Activated CD4-positive, alpha-beta T cell treated with anti-CD3 and anti-CD28 coated beads, Interleukin-2, amount 10 ng/mL, durations not matched to agents 24 days and 14 days (primary cell): Measurements from ENCODE around the gene FBXO44. TPM values are rescaled to one million over a fixed set of nuclear protein-coding genes. Genes with fewer than 3 reads are reported as not detected.

Source experiments
- DNase-seq: peaks from one replicate; pipeline ENCODE4 v3.0.0; 2022
- H3K27ac Mint-ChIP-seq: one replicate; pipeline ENCODE4 v1.8.0; 2022; ENCODE audit warnings: mild to moderate bottlenecking, mixed read lengths
- H3K27me3 Mint-ChIP-seq: one replicate; pipeline ENCODE4 v1.8.0; 2022; ENCODE audit warnings: mixed read lengths
- H3K36me3 Mint-ChIP-seq: one replicate; pipeline ENCODE4 v1.8.0; 2022; ENCODE audit warnings: low read depth, mild to moderate bottlenecking, mixed read lengths
- H3K4me1 Mint-ChIP-seq: one replicate; pipeline ENCODE4 v1.8.0; 2021; ENCODE audit warnings: mixed read lengths
- H3K4me3 Mint-ChIP-seq: one replicate; pipeline ENCODE4 v1.8.0; 2022; ENCODE audit warnings: mild to moderate bottlenecking, moderate library complexity, mixed read lengths
- H3K9me3 Mint-ChIP-seq: one replicate; pipeline ENCODE4 v1.8.0; 2021; ENCODE audit warnings: mixed read lengths
- intact Hi-C: fragments of 100-400 bp; cut with micrococcal nuclease; formaldehyde crosslinking; loops from one replicate; pipeline ENCODE4 v1.15.1; 2023
- total RNA-seq: library from RNA; stranded (reverse); gene quantifications from 2 replicates; pipeline ENCODE4 v1.2.3, GENCODE V29; 2022

Gene FBXO44
- total RNA-seq, 1 donor from 2014 or later = 20.6 TPM

- intact Hi-C loops = no loop called here
- no peak overlapping the region for H3K27ac Mint-ChIP-seq
- H3K4me3 Mint-ChIP-seq = peak overlapping the region; percentile 80
- no peaks in the 10 kb centered on the region for H3K9me3 Mint-ChIP-seq
- no peak for DNase-seq
- H3K36me3 Mint-ChIP-seq = peaks cover 1% of the 10 kb centered on the region
- H3K27me3 Mint-ChIP-seq = peaks cover 58% of the 10 kb centered on the region
- peaks cover 14% of the 10 kb centered on the region for H3K4me1 Mint-ChIP-seq
Observed at GRCh38 chr1:11691928-11692711, 37.4 kb downstream of the FBXO44 start.

GRCh38 chr1:11693024-11693590 lies 38.4 kb downstream of the FBXO44 start:
- intact Hi-C loops = no loop called here
- Mint-ChIP-seq H3K27ac (no peak overlapping the region), H3K27me3 (peaks cover 53% of the 10 kb centered on the region)

GRCh38 chr1:11693917-11694316 lies 39.2 kb downstream of the FBXO44 start:
- intact Hi-C loops = no loop called here
- H3K4me1 Mint-ChIP-seq = peaks cover 17% of the 10 kb centered on the region
- peaks cover 1% of the 10 kb centered on the region for H3K36me3 Mint-ChIP-seq
- no peak overlapping the region for H3K4me3 Mint-ChIP-seq
- peaks cover 46% of the 10 kb centered on the region for H3K27me3 Mint-ChIP-seq
- no peak for DNase-seq
- no peaks in the 10 kb centered on the region for H3K9me3 Mint-ChIP-seq
- no peak overlapping the region for H3K27ac Mint-ChIP-seq

More at GRCh38 chr1:11693024-11693590, 38.4 kb downstream of the FBXO44 start:
- peak; percentile 70 for DNase-seq
- peaks cover 1% of the 10 kb centered on the region for H3K36me3 Mint-ChIP-seq
- no peaks in the 10 kb centered on the region for H3K9me3 Mint-ChIP-seq
- peak overlapping the region; percentile 30 for H3K4me3 Mint-ChIP-seq
- H3K4me1 Mint-ChIP-seq = peaks cover 17% of the 10 kb centered on the region

GRCh38 chr1:11695861-11696260 lies 41.2 kb downstream of the FBXO44 start:
- intact Hi-C loops = no loop called here
- no peak overlapping the region for H3K4me3 Mint-ChIP-seq
- H3K27me3 Mint-ChIP-seq = peaks cover 33% of the 10 kb centered on the region
- DNase-seq = no peak
- H3K4me1 Mint-ChIP-seq = peaks cover 15% of the 10 kb centered on the region
- H3K36me3 Mint-ChIP-seq = peaks cover 1% of the 10 kb centered on the region
- H3K9me3 Mint-ChIP-seq = no peaks in the 10 kb centered on the region
- H3K27ac Mint-ChIP-seq = no peak overlapping the region

- Mint-ChIP-seq H3K4me1 (peaks cover 12% of the 10 kb centered on the region), H3K27ac (no peak overlapping the region), H3K36me3 (no peaks in the 10 kb centered on the region), H3K4me3 (no peak overlapping the region), H3K27me3 (peaks cover 31% of the 10 kb centered on the region), H3K9me3 (no peaks in the 10 kb centered on the region)
- intact Hi-C loops = no loop called here
- no peak for DNase-seq
Observed at GRCh38 chr1:11697188-11697892, 42.7 kb downstream of the FBXO44 start.

GRCh38 chr1:11697893-11698210 lies 43.2 kb downstream of the FBXO44 start:
- Mint-ChIP-seq H3K36me3 (no peaks in the 10 kb centered on the region), H3K4me1 (peaks cover 9% of the 10 kb centered on the region), H3K9me3 (no peaks in the 10 kb centered on the region), H3K27me3 (peaks cover 27% of the 10 kb centered on the region), H3K4me3 (no peak overlapping the region), H3K27ac (no peak overlapping the region)
- DNase-seq = no peak
- intact Hi-C loops = no loop called here

- Mint-ChIP-seq H3K4me3 (no peak overlapping the region), H3K27me3 (peaks cover 14% of the 10 kb centered on the region)
Observed at GRCh38 chr1:11700601-11701467, 46.2 kb downstream of the FBXO44 start.

GRCh38 chr1:11701551-11701961 lies 46.9 kb downstream of the FBXO44 start:
- Mint-ChIP-seq H3K9me3 (no peaks in the 10 kb centered on the region), H3K27ac (no peak overlapping the region), H3K4me1 (peaks cover 3% of the 10 kb centered on the region), H3K27me3 (peaks cover 13% of the 10 kb centered on the region), H3K4me3 (no peak overlapping the region), H3K36me3 (no peaks in the 10 kb centered on the region)
- no peak for DNase-seq
- intact Hi-C loops = no loop called here

More at GRCh38 chr1:11700601-11701467, 46.2 kb downstream of the FBXO44 start:
- DNase-seq = no peak
- intact Hi-C loops = no loop called here
- Mint-ChIP-seq H3K27ac (no peak overlapping the region), H3K36me3 (no peaks in the 10 kb centered on the region), H3K4me1 (peaks cover 3% of the 10 kb centered on the region), H3K9me3 (no peaks in the 10 kb centered on the region)

GRCh38 chr1:11701981-11702803 lies 47.5 kb downstream of the FBXO44 start:
- intact Hi-C loops = no loop called here
- no peaks in the 10 kb centered on the region for H3K36me3 Mint-ChIP-seq
- no peak for DNase-seq
- no peak overlapping the region for H3K4me3 Mint-ChIP-seq
- H3K9me3 Mint-ChIP-seq = no peaks in the 10 kb centered on the region
- H3K27ac Mint-ChIP-seq = no peak overlapping the region
- peaks cover 3% of the 10 kb centered on the region for H3K4me1 Mint-ChIP-seq
- peaks cover 10% of the 10 kb centered on the region for H3K27me3 Mint-ChIP-seq

- H3K4me3 Mint-ChIP-seq = no peak overlapping the region
- intact Hi-C loops = no loop called here
- no peaks in the 10 kb centered on the region for H3K4me1 Mint-ChIP-seq
- H3K27ac Mint-ChIP-seq = no peak overlapping the region
- H3K27me3 Mint-ChIP-seq = peaks cover 10% of the 10 kb centered on the region
- no peak for DNase-seq
- H3K36me3 Mint-ChIP-seq = no peaks in the 10 kb centered on the region
- H3K9me3 Mint-ChIP-seq = no peaks in the 10 kb centered on the region
Observed at GRCh38 chr1:11703357-11704193, 48.9 kb downstream of the FBXO44 start.

GRCh38 chr1:11704194-11704529 lies 49.5 kb downstream of the FBXO44 start:
- no peak overlapping the region for H3K4me3 Mint-ChIP-seq
- DNase-seq = no peak
- intact Hi-C loops = no loop called here
- no peaks in the 10 kb centered on the region for H3K9me3 Mint-ChIP-seq
- peaks cover 8% of the 10 kb centered on the region for H3K27me3 Mint-ChIP-seq
- no peak overlapping the region for H3K27ac Mint-ChIP-seq
- no peaks in the 10 kb centered on the region for H3K36me3 Mint-ChIP-seq
- no peaks in the 10 kb centered on the region for H3K4me1 Mint-ChIP-seq

GRCh38 chr1:11704691-11705475 lies 50.2 kb downstream of the FBXO44 start:
- H3K9me3 Mint-ChIP-seq = no peaks in the 10 kb centered on the region
- H3K27ac Mint-ChIP-seq = no peak overlapping the region
- H3K4me3 Mint-ChIP-seq = no peak overlapping the region
- intact Hi-C loops = no loop called here
- peaks cover 7% of the 10 kb centered on the region for H3K27me3 Mint-ChIP-seq
- no peaks in the 10 kb centered on the region for H3K4me1 Mint-ChIP-seq
- no peaks in the 10 kb centered on the region for H3K36me3 Mint-ChIP-seq
- no peak for DNase-seq
